NCI-H146 treated with DMSO at 0.1 percent for 48 hours (cell line): ENCODE measurements around the gene GRIK2.

Experiments used
- DNase-seq: peaks from one replicate; lab custom pipeline; 2025; ENCODE audit not compliant: unreplicated experiment; lab: John Stamatoyannopoulos, UW

The GRIK2 gene

DNA sequence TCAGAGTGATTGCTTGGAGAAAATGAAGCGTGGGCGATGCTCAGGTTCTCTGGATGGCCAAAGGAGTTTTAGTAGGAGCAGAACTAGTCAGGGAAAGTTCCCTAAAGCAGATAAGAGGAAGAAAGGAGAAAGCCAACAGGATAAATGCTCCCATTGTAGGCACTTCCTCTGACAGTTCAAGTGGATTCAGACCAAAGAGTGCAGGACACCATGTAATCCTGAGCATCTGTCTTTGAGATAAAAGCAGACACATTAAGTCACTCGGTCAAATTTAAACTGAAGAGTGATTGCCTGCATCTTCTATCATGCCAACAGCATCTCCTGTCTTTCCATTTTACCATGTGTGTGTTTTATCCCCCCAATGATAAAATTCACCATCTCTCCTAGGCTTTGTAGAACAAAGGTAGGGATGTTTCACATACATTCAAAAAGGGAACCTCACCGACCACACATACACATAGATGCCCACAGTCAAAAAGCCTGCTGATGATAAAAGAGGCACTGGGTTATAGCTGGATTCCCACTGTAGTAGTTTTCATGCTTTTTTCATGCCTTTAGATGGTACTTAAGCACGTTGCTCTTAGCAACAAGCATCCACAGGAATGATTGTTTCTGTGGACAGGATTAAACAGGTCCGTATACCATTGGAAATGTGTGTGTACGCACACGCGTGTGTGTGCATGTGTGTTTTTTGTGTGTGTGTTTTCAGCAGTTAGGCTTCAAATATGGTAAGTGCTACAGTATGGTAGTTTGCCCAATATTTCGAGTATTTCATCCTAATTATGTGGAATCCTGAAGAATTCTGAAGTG, 7.0 kb downstream of the GRIK2 start:
- no peak for DNase-seq

DNA sequence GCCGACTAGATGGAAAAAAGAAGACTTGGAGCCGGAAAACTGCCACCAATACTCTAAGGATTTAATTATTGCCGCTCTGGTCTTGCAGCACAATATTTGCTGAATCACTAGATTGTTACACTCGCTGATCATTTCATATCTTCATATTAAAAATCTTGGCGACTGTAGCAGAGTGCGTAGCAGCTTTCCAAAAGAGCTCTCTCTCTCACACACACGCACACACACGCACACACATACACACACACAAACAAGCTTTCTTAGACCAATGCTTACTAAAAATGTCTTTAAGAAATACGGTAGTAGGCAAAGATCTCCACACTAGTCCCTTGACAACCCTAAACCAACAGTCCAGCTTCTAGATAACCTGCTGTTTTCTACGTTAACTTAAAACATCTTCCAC, 7.7 kb downstream of the GRIK2 start:
- DNase-seq: no peak

DNA sequence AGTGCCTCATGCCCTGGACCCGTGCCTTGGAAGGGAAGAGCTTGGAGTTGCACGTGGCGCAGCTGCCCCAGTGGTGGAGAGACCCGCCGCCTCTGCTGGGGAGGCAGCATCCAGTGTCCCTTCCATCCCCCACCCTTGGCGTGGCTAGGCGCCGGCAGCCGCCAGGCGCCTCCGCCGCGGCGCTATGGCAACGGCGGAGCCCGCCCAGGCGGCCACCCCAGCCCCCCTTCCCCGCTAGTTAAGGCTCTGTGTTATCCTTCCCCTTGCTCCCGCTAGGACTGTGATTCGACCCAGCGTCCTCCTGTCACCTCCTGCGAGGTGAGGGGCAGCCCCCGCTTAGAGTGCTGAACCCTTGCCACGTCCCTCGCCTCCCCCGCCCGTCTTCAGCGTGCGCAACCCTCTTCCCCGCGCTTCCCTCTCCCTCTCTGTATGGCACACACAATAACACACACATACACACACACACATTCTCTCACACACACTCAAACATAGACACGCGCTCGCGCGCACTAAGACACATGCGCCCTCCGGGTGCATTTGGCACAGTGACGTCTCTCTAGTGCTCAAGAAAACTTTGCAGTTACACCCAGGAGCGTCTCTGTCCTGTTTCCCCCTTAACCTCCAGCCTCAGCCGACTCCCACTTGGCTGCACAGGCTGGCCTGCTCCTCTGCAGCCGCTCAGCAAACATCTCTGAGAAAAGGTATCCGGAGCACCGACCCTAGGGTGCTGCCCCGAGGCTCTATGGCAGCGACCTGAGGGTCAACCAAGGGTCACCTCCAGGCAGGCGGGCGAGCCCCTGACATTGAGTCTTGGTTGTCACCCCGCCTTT, 8.5 kb downstream of the GRIK2 start:
- DNase-seq: no peak

DNA sequence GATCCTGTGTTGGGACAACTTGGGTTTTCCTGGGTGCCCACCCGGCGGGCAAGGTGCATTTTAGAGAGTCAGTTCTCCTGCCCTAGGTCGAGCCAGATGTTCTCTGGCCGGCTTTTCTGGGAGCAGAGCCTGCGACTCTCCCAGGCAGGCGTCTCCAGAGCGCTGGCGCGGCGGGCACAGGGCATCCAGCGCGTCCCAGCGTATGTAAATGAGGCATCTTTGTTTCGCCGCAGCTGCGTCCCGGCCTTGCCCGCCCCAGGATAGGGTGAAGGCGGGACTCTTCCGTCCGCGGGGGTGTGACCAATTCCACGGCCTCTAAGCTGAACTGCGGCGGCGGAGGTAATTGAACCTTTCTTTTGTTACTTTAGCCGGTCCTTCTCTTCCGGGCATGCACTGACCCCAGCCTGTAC, 9.1 kb downstream of the GRIK2 start:
- no peak for DNase-seq

DNA sequence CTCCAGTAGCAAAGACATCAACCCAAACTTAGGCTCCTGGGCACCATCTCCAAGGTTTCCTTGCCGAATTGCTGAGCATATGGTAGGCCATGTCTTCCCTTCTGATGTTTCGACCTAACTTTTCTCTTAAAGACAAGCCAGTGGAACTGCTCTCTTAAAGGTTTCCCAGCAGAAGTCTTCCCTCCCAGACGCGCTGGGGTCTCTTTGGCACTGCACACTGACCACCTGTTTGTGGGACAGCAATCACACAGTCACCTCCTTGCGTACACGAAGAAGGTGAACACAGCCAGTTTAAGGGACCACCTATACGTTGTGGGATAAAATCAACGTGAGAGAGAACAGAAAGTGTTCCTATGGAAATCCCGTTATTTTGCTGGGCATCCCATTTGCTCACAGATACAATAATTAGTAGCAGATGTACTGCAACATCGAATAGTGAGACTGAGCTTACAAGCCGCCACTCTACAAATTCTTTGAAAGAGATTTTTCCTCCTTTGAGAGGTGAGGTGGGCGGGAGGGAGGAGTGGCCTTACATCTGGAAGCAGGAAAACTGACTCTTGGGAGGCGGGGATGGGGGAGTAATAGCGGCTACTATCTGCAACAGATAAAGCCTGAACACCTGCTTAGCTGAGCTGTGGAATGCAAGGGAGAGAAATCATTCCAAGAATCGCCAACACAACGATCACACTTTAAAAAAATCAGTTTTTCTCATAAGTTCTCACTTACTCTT, 9.9 kb downstream of the GRIK2 start:
- DNase-seq: no peak

DNA sequence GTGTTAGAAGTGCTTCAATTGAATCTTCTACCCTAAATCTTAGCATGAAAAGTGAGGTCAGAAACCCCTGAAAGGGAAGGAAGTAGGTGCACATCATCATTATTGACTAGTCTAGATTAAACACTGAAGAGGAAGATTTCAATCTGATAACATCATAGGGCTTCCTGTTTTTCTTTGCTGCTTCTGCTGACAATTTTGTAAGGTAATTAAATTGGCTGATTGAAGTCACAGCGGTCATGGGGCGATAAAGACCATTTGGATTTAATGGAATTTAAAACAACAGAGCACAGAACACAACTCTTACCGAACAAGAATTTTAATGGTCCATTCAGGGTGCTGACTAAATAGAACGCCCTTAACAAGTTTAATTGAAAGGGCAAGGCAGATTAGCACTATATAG, 11.3 kb downstream of the GRIK2 start:
- DNase-seq: no peak

DNA sequence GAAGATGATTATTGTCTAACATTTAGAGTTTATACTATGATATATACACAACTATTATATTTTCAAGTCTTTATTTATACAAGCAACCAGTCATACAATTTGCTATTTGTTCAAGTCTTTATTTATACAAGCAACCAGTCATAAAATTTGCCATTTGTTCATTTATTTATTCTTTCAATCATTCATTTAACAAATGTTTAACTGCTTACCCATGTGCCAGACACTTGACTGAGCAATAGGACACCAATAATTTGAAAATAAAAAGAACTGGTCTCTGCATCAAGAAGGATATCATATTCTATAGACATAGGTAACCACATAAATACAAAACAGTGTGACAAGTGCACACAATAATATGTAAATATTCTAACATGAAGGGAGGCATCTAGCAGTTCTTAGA, 20.3 kb downstream of the GRIK2 start:
- DNase-seq: peak; percentile 23

DNA sequence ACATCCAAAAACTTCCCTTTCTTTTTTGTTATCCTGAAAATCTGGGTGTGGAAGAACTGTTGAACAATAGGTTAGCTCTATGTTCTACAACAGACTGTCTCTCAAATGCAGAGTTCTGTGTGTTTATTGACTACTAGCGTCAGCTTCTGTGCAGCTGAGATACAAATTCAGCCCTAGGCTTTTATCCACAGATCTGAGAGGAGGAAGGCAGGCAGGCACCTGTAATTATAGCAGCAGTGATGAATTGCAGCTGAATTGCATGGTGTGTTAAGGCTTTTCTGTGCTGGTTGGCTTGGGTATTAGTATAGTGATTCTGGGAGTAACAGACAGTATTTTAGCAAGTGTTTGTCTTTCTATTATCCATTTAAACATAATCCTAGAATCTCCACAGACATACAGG, 24.4 kb downstream of the GRIK2 start:
- DNase-seq: peak; percentile 34

DNA sequence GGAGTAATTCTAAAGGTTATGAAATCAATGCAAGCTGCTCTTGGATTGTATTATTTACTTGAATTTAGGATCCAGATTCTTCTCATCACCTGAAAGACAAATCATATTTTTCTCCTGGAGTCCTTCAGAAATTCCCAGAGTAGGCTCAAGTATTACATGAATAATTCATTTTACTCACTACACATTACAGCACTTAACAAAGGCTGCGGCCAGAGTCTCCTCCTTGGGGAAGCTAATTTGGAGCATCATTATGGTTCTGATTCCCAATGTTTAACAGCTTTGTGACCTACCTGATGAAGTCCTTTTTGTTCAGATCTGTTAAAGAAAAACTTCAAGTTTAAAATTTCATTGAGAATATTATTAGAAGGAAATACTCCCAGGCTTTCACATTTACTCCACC, 28.7 kb downstream of the GRIK2 start:
- no peak for DNase-seq

DNA sequence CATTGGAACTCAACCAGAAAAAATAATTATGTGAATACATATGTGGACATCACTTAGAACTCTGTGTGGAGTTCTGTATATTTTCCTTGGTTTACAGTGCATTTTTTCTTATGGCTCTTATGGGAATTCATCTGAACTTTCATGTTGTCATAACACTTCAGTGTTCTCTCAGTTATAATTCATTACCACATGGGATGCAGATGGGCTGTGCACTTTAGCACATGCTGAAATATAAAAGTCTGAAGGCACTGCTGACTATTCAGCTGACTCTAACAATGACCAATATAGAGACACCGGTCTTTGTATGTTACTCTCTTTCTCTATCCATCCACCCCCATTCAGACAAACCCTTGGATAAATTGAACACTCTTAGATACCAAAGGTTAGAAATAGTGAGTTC, 29.3 kb downstream of the GRIK2 start:
- DNase-seq: no peak

DNA sequence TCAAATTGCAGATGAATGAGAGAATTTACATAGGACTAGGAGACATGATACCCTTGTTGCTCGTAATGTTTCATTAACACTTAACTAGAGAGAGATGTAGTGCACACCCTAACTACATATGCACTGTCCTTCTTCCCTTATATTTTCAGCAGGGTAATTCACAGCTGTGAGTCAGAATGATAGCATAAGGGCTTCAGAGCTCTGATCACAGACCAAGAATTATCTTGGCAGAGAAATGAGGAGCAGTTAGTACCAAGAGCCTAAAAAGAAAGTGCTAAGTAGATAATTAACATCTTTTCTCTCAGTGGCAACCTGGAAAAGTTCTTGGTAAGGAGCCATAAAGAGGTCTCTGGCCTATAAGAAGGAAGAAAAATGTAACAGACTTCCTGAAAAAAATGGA, 35.8 kb downstream of the GRIK2 start:
- DNase-seq: no peak

DNA sequence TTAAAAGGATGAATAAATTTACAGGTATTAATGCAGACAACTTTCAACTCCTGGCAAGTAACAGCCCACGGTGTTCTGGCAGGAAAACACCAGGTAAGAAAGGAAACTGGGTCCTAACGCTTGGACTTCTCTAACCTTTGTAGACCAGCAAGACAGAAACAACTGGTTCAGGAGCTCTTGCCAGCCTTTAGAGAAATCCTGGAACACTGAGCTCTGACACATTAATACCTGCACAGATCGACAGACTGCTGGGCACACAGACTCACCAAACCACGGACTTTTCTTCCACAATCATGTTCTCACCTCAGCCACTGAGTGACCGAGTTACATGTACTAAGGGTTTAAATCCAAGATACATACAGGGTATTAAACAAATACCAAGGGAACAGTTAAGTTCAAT, 36.3 kb downstream of the GRIK2 start:
- DNase-seq: no peak

DNA sequence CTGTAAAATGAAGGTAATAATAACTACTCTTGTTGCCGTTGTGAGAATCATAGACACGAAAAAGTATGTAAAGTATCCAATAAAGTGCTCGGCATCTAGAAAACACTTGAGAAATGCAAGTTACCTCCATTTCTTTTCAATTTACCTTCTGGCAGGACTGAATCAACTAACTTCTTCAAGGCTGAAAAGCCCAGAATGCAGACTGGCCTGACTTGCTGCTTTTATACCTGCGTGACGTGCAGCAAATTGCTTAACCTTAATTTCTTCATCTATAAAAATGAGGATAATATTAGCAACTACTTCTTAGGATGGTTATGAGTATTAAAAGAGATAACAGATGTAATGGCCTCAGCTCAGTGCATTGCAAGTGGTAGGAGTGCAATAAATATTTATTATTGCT, 39.6 kb downstream of the GRIK2 start:
- no peak for DNase-seq

DNA sequence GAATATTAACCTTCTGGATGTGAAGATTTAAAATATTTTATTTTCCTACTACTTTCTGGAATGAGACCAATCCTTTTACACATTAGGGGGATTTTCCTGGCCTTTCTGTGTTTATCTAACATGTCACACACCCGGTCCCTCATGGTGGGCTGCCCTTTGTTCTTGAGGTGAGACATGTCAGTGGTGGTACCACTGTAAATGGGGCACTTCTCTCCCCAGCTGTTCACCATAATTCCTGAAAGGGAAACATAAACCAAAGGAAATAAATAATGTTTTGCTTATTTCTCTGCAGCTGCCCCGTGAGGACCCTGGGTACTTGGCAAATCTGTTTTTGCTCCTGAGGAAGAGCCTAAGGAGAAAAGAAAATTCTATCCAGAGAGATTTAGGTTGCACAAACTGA, 41.1 kb downstream of the GRIK2 start:
- no peak for DNase-seq

DNA sequence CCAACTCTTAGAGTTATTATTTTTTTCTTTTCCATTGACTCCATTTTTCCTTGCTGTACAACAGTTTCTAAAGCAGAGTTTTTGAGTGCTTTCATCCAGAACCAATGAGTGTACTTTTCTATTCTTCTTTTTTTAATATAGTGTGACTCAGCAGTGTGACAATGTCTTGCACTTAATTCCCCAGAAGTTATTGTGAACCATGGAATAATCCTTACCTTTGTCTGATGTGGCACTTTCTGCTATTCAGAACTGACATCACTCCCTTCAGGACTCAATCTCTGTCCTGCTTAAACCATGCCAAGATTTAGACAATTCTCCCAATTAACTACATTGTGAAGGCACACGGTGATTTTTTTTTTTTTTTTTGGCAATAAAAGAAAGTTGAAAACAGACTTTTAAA, 41.5 kb downstream of the GRIK2 start:
- DNase-seq: no peak

DNA sequence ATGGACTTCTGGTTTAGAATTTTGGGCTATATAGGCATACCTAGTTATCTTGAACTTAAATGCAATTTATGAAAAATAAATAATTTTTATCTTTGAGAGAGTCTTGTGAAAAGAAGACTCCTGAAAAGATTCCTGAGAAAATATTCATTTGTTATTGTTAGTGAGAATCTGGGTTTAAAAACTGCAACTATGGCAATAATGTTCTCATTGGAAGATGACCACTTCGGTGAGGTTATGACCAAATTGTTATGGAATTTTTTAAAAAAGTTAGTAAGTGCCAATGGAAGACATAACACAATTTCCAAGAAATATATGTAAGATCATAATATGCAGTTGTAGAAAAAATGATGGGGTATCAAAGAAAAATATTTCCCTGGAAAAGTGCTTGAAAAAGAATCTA, 46.3 kb downstream of the GRIK2 start:
- no peak for DNase-seq

DNA sequence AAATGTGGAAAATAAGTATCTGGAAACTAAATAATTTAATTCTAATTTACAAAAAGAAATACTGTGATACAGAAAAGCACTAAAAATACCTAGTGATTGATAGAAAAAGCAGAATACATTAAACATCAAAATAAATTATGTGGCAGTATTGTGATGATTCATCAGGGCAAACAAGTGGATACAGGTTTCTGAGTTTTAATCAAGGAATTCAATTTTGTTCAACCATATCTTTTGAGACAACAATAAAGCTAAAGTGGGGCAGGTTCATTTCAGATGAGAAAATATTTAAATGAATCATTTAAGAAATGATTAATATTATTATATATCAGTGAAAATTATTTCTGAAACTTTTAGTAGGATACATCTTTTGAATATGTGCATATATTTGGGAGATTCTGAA, 49.8 kb downstream of the GRIK2 start:
- no peak for DNase-seq

DNA sequence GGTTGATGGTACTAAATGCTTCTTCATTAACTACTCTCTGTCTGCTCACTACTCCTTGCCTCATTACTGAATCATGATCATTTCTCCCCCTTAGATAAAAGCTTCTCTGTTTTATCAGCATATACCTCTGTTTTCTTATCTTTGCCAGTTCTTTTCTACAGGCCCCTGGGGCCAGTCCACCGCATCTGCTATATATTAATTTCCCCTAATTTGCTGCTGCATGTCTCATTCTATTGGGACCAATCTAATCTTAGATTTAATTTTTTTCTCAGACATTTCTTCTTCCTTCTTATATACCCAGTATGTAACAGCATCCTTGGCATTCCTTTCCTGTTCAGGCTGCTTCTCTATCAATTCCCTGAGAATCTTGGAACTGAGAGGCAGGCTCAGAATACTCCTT, 51.2 kb downstream of the GRIK2 start:
- DNase-seq: no peak

DNA sequence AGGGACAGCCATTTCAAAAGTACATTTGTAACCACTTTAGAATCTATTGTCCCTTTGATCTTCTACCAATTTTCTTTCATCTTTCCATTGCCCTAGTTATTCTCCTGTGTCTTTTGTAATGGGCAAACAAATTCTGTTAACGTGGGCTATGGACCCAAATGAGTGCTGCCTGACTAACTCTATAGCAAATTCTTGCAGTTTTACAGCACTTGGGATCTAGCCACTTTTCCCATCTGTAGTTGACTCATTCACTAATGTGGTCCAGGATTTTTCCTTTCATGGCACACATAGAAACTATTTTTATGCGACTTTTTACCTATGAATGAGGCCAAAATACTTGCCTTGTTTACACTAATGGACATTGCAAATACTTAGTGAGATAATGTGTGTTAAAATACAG, 52.0 kb downstream of the GRIK2 start:
- DNase-seq: no peak

DNA sequence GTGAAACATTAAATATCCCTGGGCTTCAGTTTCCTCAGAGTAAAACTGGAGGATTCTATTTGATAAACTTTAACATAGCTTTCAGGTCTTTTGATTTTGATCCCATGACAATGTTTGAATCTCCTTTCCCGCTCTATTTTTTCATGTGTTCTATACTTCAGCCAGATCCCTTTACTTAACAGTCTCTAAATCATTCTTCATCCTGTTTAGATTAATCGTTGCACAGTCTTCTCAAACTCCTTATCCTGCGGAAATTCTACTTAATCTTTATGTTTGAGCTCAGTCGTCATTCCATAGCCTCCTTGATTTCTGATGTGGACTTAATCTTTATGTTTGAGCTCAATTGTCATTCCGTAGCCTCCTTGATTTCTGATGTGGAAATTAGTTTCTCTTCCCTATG, 57.4 kb downstream of the GRIK2 start:
- no peak for DNase-seq

DNA sequence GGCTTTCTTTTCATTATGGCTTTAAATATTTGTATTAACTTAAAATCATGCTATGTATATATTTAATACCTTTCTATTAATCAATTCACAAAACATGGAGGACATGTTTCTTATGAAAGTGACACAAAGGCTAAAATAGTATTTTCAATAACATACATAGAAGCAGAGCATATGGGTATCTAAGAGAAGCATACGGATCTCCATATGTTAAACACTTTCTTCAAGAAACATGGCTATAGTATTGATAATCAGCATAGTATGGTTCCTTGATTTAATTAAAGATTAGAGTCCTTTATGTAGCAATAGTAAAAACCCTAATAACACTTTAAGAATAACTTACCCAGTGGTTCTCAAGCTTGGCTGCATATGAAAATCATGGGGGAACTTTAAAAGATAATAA, 58.5 kb downstream of the GRIK2 start:
- DNase-seq: no peak

DNA sequence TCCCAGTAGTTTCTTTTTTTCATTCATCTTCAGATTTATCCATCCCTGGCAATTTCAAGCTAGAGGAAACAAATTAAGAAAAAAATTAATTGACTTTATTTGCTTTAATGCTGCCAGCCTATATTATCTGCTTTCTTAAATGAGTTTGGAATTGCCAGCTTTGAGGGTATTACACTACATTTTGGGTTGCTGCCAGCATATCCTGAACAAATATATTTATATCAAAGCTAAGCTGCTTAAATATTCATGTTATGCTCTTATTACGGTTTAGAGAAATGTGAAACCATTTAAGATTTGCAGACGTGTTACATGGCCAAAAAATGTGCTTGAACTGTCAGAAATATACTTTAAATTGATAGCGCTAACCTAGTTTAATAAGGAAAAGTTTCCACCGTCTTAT, 59.7 kb downstream of the GRIK2 start:
- no peak for DNase-seq
